ENCODE results near the gene TEX47.

Gene TEX47

DNA sequence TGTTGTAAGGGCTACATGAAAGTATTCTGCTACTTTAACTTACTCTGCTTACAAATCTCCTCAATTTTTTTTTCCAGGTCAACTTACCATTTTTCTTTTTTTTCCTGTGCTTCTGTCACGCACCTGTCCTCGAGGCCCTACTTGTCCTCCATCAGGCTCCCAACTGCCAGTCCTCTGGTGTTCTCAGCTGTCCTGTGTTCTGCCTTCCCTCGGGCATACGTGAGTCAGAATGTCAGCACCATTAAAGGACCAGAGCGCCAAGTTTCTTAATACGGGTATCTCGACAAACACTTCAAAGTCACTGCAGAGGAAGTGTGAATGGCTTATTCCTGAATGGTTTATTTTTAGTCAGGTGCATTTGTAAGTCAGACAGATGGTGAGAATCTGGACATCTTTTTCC is at the start of gene TEX47:
Gene TEX47 (minus strand): TSS at position 185 of the 400 bp plus-strand sequence. CDS start 795 bp downstream, outside the sequence.
- no peaks in the 10 kb centered on the region for H3K4me1 ChIP-seq (ENCODE audit: control insufficient read depth, insufficient read depth, low read length)
- no peak for DNase-seq (ENCODE audit: low read depth, low spot score)
- no peak within 1 kb of the TSS for H3K4me3 ChIP-seq (ENCODE audit: low read length)
- no peaks in the 10 kb centered on the region for H3K27me3 ChIP-seq (ENCODE audit: control insufficient read depth, insufficient read depth, low read length)
- H3K36me3 ChIP-seq (ENCODE audit: control insufficient read depth, insufficient read depth, low read length): no peaks in the 10 kb centered on the region
- H3K9me3 ChIP-seq (ENCODE audit: control insufficient read depth, insufficient read depth, low read length): no peaks in the 10 kb centered on the region
- H3K27ac ChIP-seq (ENCODE audit: low read length): no peak within 1 kb of the TSS
- WGBS (ENCODE audit: insufficient coverage, insufficient read length): no CpG with 5 or more reads among the region's 7 CpGs

GRCh38 chr7:88845091-88845490 is 49.6 kb upstream of the TEX47 start:
- no CpG with 5 or more reads among the region's 12 CpGs for WGBS (ENCODE audit: insufficient coverage, insufficient read length)
- no peak overlapping the region for H3K4me3 ChIP-seq (ENCODE audit: low read length)

GRCh38 chr7:88842201-88842600 is 46.7 kb upstream of the TEX47 start:
- H3K27me3 ChIP-seq (ENCODE audit: control insufficient read depth, insufficient read depth, low read length): no peaks in the 10 kb centered on the region
- H3K4me3 ChIP-seq (ENCODE audit: low read length): no peak overlapping the region
- DNase-seq (ENCODE audit: low read depth, low spot score): no peak
- H3K36me3 ChIP-seq (ENCODE audit: control insufficient read depth, insufficient read depth, low read length): no peaks in the 10 kb centered on the region
- no peaks in the 10 kb centered on the region for H3K9me3 ChIP-seq (ENCODE audit: control insufficient read depth, insufficient read depth, low read length)
- no peaks in the 10 kb centered on the region for H3K4me1 ChIP-seq (ENCODE audit: control insufficient read depth, insufficient read depth, low read length)
- no peak overlapping the region for H3K27ac ChIP-seq (ENCODE audit: low read length)

More at GRCh38 chr7:88845091-88845490, 49.6 kb upstream of the TEX47 start:
- DNase-seq (ENCODE audit: low read depth, low spot score): no peak
- no peaks in the 10 kb centered on the region for H3K4me1 ChIP-seq (ENCODE audit: control insufficient read depth, insufficient read depth, low read length)
- H3K9me3 ChIP-seq (ENCODE audit: control insufficient read depth, insufficient read depth, low read length): no peaks in the 10 kb centered on the region
- H3K27me3 ChIP-seq (ENCODE audit: control insufficient read depth, insufficient read depth, low read length): no peaks in the 10 kb centered on the region
- no peaks in the 10 kb centered on the region for H3K36me3 ChIP-seq (ENCODE audit: control insufficient read depth, insufficient read depth, low read length)
- no peak overlapping the region for H3K27ac ChIP-seq (ENCODE audit: low read length)

GRCh38 chr7:88835147-88835728 is 39.7 kb upstream of the TEX47 start:
- H3K36me3 ChIP-seq (ENCODE audit: control insufficient read depth, insufficient read depth, low read length): no peaks in the 10 kb centered on the region
- no peaks in the 10 kb centered on the region for H3K4me1 ChIP-seq (ENCODE audit: control insufficient read depth, insufficient read depth, low read length)
- no CpG with 5 or more reads among the region's 3 CpGs for WGBS (ENCODE audit: insufficient coverage, insufficient read length)
- no peaks in the 10 kb centered on the region for H3K27me3 ChIP-seq (ENCODE audit: control insufficient read depth, insufficient read depth, low read length)
- H3K9me3 ChIP-seq (ENCODE audit: control insufficient read depth, insufficient read depth, low read length): no peaks in the 10 kb centered on the region
- H3K27ac ChIP-seq (ENCODE audit: low read length): no peak overlapping the region
- DNase-seq (ENCODE audit: low read depth, low spot score): peak; percentile 33
- H3K4me3 ChIP-seq (ENCODE audit: low read length): no peak overlapping the region

- no peak overlapping the region for H3K4me3 ChIP-seq (ENCODE audit: low read length)
- no peaks in the 10 kb centered on the region for H3K36me3 ChIP-seq (ENCODE audit: control insufficient read depth, insufficient read depth, low read length)
- no CpG with 5 or more reads among the region's 3 CpGs for WGBS (ENCODE audit: insufficient coverage, insufficient read length)
- H3K27me3 ChIP-seq (ENCODE audit: control insufficient read depth, insufficient read depth, low read length): no peaks in the 10 kb centered on the region
- no peak for DNase-seq (ENCODE audit: low read depth, low spot score)
- no peaks in the 10 kb centered on the region for H3K9me3 ChIP-seq (ENCODE audit: control insufficient read depth, insufficient read depth, low read length)
- no peak overlapping the region for H3K27ac ChIP-seq (ENCODE audit: low read length)
- H3K4me1 ChIP-seq (ENCODE audit: control insufficient read depth, insufficient read depth, low read length): no peaks in the 10 kb centered on the region
Measured at GRCh38 chr7:88826222-88826621, 30.7 kb upstream of the TEX47 start.

DNA sequence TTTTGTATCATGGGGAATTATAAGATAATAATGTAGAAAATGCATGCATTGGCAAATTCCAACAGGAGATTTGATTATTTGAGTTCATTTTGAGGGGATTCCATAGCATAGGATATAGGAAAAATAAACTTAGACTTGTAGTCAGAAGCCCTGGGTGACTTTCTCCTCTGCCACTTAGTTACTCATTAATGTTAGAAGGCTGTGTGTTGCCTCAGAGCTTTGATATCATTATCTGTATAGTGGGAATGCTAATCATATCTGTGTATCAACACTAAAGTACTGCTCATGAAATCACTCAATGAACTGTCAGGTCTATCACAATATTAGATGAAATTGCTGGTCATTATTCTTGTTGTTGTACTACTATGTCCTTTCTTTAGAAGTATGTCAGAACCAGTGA is 23.0 kb upstream of the TEX47 start:
- H3K36me3 ChIP-seq (ENCODE audit: control insufficient read depth, insufficient read depth, low read length): no peaks in the 10 kb centered on the region
- no peak overlapping the region for H3K4me3 ChIP-seq (ENCODE audit: low read length)
- H3K9me3 ChIP-seq (ENCODE audit: control insufficient read depth, insufficient read depth, low read length): no peaks in the 10 kb centered on the region
- no peaks in the 10 kb centered on the region for H3K4me1 ChIP-seq (ENCODE audit: control insufficient read depth, insufficient read depth, low read length)
- no peak overlapping the region for H3K27ac ChIP-seq (ENCODE audit: low read length)
- no peak for DNase-seq (ENCODE audit: low read depth, low spot score)
- H3K27me3 ChIP-seq (ENCODE audit: control insufficient read depth, insufficient read depth, low read length): no peaks in the 10 kb centered on the region

GRCh38 chr7:88806280-88807037 is 10.9 kb upstream of the TEX47 start:
- Histone ChIP-seq H3K27me3 (ENCODE audit: control insufficient read depth, insufficient read depth, low read length) (no peaks in the 10 kb centered on the region), H3K9me3 (ENCODE audit: control insufficient read depth, insufficient read depth, low read length) (no peaks in the 10 kb centered on the region), H3K4me3 (ENCODE audit: low read length) (no peak overlapping the region), H3K4me1 (ENCODE audit: control insufficient read depth, insufficient read depth, low read length) (no peaks in the 10 kb centered on the region), H3K27ac (ENCODE audit: low read length) (no peak overlapping the region), H3K36me3 (ENCODE audit: control insufficient read depth, insufficient read depth, low read length) (no peaks in the 10 kb centered on the region)
- no peak for DNase-seq (ENCODE audit: low read depth, low spot score)
- WGBS (ENCODE audit: insufficient coverage, insufficient read length): no CpG with 5 or more reads among the region's 2 CpGs

DNA sequence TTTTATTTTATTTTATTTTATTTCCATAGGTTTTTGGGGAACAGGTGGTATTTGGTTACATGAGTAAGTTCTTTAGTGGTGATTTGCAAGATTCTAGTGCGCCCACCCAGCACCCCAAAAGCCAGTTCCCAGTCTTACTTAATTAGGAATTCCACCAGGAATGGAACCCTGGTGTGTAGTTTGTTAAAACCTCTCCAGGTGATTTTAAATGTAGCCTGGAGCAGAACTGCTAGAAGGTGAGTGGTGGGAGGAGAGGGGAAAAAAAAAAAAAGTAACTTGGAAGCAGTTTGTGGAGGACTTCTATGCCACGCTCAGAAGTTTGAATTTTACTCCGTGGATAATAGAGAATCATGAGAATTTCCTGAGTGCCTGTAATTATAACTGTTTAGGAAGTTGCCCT is 5.5 kb upstream of the TEX47 start:
- Histone ChIP-seq H3K4me1 (ENCODE audit: control insufficient read depth, insufficient read depth, low read length) (no peaks in the 10 kb centered on the region), H3K4me3 (ENCODE audit: low read length) (no peak overlapping the region), H3K27me3 (ENCODE audit: control insufficient read depth, insufficient read depth, low read length) (no peaks in the 10 kb centered on the region), H3K36me3 (ENCODE audit: control insufficient read depth, insufficient read depth, low read length) (no peaks in the 10 kb centered on the region), H3K9me3 (ENCODE audit: control insufficient read depth, insufficient read depth, low read length) (no peaks in the 10 kb centered on the region), H3K27ac (ENCODE audit: low read length) (no peak overlapping the region)
- no peak for DNase-seq (ENCODE audit: low read depth, low spot score)
- no CpG with 5 or more reads among the region's 3 CpGs for WGBS (ENCODE audit: insufficient coverage, insufficient read length)

DNA sequence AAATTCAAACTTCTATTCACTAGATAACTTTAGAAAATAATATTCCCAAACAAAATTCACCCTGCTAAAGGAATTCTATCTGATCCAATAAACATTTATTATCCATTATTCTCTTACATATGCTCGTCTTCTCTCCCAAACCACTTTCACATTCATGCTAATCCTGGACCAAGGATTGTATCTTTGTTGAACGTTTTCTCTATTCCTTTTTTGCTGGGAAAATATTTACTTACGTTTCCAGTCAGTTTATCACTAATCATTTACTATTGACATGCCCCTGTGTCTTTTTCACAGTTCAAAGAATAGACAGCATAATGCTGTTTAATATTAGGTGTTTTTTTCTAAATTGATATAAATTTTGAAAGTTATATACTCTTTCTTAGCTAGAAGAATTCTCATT is 3.2 kb downstream of the TEX47 start:
- Histone ChIP-seq H3K4me3 (ENCODE audit: low read length) (no peak overlapping the region), H3K36me3 (ENCODE audit: control insufficient read depth, insufficient read depth, low read length) (no peaks in the 10 kb centered on the region), H3K4me1 (ENCODE audit: control insufficient read depth, insufficient read depth, low read length) (no peaks in the 10 kb centered on the region), H3K27me3 (ENCODE audit: control insufficient read depth, insufficient read depth, low read length) (no peaks in the 10 kb centered on the region), H3K9me3 (ENCODE audit: control insufficient read depth, insufficient read depth, low read length) (no peaks in the 10 kb centered on the region), H3K27ac (ENCODE audit: low read length) (no peak overlapping the region)
- WGBS (ENCODE audit: insufficient coverage, insufficient read length): 100% methylated on average over 1 of the region's 3 CpGs
- DNase-seq (ENCODE audit: low read depth, low spot score): no peak

GRCh38 chr7:88791891-88792290 is 3.6 kb downstream of the TEX47 start:
- no CpG with 5 or more reads among the region's 4 CpGs for WGBS (ENCODE audit: insufficient coverage, insufficient read length)
- H3K4me3 ChIP-seq (ENCODE audit: low read length): no peak overlapping the region
- H3K27me3 ChIP-seq (ENCODE audit: control insufficient read depth, insufficient read depth, low read length): no peaks in the 10 kb centered on the region
- H3K27ac ChIP-seq (ENCODE audit: low read length): no peak overlapping the region
- H3K36me3 ChIP-seq (ENCODE audit: control insufficient read depth, insufficient read depth, low read length): no peaks in the 10 kb centered on the region
- DNase-seq (ENCODE audit: low read depth, low spot score): no peak
- H3K9me3 ChIP-seq (ENCODE audit: control insufficient read depth, insufficient read depth, low read length): no peaks in the 10 kb centered on the region
- no peaks in the 10 kb centered on the region for H3K4me1 ChIP-seq (ENCODE audit: control insufficient read depth, insufficient read depth, low read length)

DNA sequence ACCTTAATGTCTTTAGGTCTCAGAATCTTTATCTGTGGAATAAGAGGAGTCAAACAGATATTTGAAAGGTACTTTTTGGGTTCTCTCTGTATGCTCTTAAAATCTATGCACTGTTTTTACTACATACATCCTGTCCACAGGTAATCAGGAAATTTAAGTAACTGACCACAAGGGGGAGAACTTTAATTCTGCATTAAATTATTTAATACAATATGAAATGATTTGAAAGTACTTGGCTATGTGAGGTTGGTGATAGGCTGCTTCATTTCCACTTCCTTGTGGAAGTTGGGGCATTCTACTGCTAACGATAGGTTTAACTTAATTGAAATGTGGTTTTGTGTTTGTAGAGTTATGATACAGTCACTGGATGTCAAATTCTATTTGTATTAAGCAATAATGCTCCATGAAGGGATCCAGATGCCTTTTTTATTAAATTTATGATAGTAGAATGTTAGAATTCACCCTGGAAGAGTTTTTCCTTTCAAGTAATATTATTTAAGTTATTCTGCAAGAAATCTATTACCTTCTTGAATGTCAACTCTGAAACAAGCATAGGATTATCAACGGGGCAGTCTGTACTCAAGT is 6.0 kb downstream of the TEX47 start:
- H3K4me3 ChIP-seq (ENCODE audit: low read length): no peak overlapping the region
- no peak overlapping the region for H3K27ac ChIP-seq (ENCODE audit: low read length)
- no peaks in the 10 kb centered on the region for H3K36me3 ChIP-seq (ENCODE audit: control insufficient read depth, insufficient read depth, low read length)
- H3K27me3 ChIP-seq (ENCODE audit: control insufficient read depth, insufficient read depth, low read length): no peaks in the 10 kb centered on the region
- no peak for DNase-seq (ENCODE audit: low read depth, low spot score)
- H3K4me1 ChIP-seq (ENCODE audit: control insufficient read depth, insufficient read depth, low read length): no peaks in the 10 kb centered on the region
- no CpG with 5 or more reads among the region's 2 CpGs for WGBS (ENCODE audit: insufficient coverage, insufficient read length)
- no peaks in the 10 kb centered on the region for H3K9me3 ChIP-seq (ENCODE audit: control insufficient read depth, insufficient read depth, low read length)
